OCI-LY7 (cell line): ENCODE measurements around the gene PDZK1. TPM values are rescaled to one million over a fixed set of nuclear protein-coding genes. Genes with fewer than 3 reads are reported as not detected.

Source experiments
- BruUV-seq: library from RNA; stranded (reverse); fragments of 400-500 nt; replicated peaks from 2 replicates; lab custom pipeline; 2021; lab: Mats Ljungman, UMichigan
- CTCF ChIA-PET: fragments of 300-600 bp; sonication (Branson Sonifier 250); formaldehyde crosslinking; loops from one replicate; lab custom pipeline; 2022; ENCODE audit warnings: antibody characterized with exemption; ENCODE audit not compliant: unreplicated experiment; lab: Charles Lee
- POLR2A ChIA-PET: fragments of 300-600 bp; sonication (Branson Sonifier 250); formaldehyde crosslinking; loops from one replicate; lab custom pipeline; 2022; ENCODE audit warnings: antibody characterized with exemption; lab: Charles Lee
- DNase-seq: peaks from one replicate; pipeline ENCODE4 v3.0.0-alpha.2; 2015; ENCODE audit warnings: low spot score
- H2AFZ ChIP-seq: fragments of 200-600 bp; sonication (generic), shearing (Covaris generic); 2 replicates; pipeline ENCODE4 v1.6.1; 2014; ENCODE audit warnings: mild to moderate bottlenecking, antibody characterized with exemption, low read length, moderate library complexity
- H3K27ac ChIP-seq: fragments of 200-600 bp; sonication (generic); 2 replicates; pipeline ENCODE4 v1.5.1; 2014; ENCODE audit warnings: mixed run types, low read depth, mild to moderate bottlenecking, moderate library complexity, low read length, inconsistent platforms; ENCODE audit not compliant: poor library complexity, severe bottlenecking
- H3K36me3 ChIP-seq: fragments of 200-600 bp; sonication (generic); 2 replicates; pipeline ENCODE4 v1.6.1; 2014; ENCODE audit warnings: mild to moderate bottlenecking, antibody characterized with exemption, low read length, moderate library complexity, mixed read lengths; ENCODE audit not compliant: insufficient read depth
- H3K4me1 ChIP-seq: fragments of 200-600 bp; sonication (generic); 2 replicates; pipeline ENCODE4 v1.5.1; 2014; ENCODE audit warnings: mild to moderate bottlenecking, low read length; ENCODE audit not compliant: insufficient read depth, poor library complexity, severe bottlenecking
- H3K4me2 ChIP-seq: fragments of 200-600 bp; sonication (generic); 2 replicates; pipeline ENCODE4 v1.6.1; 2014; ENCODE audit warnings: mild to moderate bottlenecking, low read length
- H3K4me3 ChIP-seq: fragments of 200-600 bp; sonication (generic); 2 replicates; pipeline ENCODE4 v1.5.1; 2014; ENCODE audit warnings: mild to moderate bottlenecking, low read depth, low read length; ENCODE audit not compliant: poor library complexity, severe bottlenecking
- H3K79me2 ChIP-seq: fragments of 200-600 bp; sonication (generic); 2 replicates; pipeline ENCODE4 v1.6.1; 2016; ENCODE audit warnings: low read depth, mild to moderate bottlenecking, low read length, moderate library complexity, mixed read lengths; ENCODE audit not compliant: insufficient read depth
- H3K9me2 ChIP-seq: fragments of 200-600 bp; sonication (generic); 2 replicates; pipeline ENCODE4 v1.6.1; 2016; ENCODE audit warnings: mild to moderate bottlenecking, low read length, mixed read lengths; ENCODE audit not compliant: insufficient read depth
- H3K9me3 ChIP-seq: fragments of 200-600 bp; sonication (generic); 2 replicates; pipeline ENCODE4 v1.6.1; 2014; ENCODE audit warnings: mild to moderate bottlenecking, mixed run types, low read length, mixed read lengths
- H4K20me1 ChIP-seq: fragments of 200-600 bp; sonication (generic); 2 replicates; pipeline ENCODE4 v1.6.1; 2014; ENCODE audit warnings: mild to moderate bottlenecking, antibody characterized with exemption, low read length, moderate library complexity, mixed read lengths; ENCODE audit not compliant: insufficient read depth
- CTCF ChIP-seq: fragments of 200-600 bp; sonication (generic); conservative IDR thresholded peaks from 2 replicates; pipeline ENCODE4 v1.5.1; 2014; ENCODE audit warnings: mild to moderate bottlenecking, antibody characterized with exemption, low read length, moderate library complexity, mixed read lengths
- EZH2phosphoT487 ChIP-seq: fragments of 200-600 bp; sonication (generic); IDR thresholded peaks from 2 replicates; pipeline ENCODE4 v1.6.1; 2018; ENCODE audit warnings: low read depth, borderline replicate concordance, mild to moderate bottlenecking, mixed run types, antibody characterized with exemption, low read length, moderate library complexity, mixed read lengths
- intact Hi-C: fragments of 100-400 bp; cut with micrococcal nuclease; formaldehyde crosslinking; loops from one replicate; pipeline ENCODE4 v1.10.0; 2022; ENCODE audit not compliant: unreplicated experiment
- total RNA-seq, 2 experiments: library from RNA; depleted of rRNA in 1 of 2; stranded (reverse); fragments of >200 nt in 1 of 2; shearing (Covaris generic) in 1 of 2; gene quantifications; 2 replicates each; pipeline ENCODE4 v1.2.3, GENCODE V29; 2014 to 2022

Gene PDZK1
- total RNA-seq, 2 experiments from 2014 or later: 0.23 TPM; not detected in 1

DNA sequence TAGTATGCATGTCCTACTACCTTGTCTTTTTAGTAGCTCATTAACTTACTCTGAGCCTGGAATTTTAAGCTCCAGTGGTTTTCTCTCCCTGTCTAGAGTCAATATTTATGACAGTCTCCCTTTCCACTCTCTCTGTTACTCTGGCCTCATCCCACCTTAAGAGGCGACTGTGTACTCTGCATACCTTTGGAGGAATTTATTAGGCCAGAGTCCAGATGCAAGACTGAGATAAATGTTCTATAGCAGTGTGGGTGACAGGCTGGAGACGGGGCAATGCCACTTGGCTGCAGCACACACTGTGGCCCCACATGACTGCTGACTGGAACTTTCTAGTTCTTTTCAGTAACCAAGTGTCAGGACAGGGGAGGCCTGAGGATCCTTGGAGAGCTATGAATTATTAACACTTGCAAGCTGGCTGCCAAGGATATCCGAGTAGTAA lies 4.1 kb upstream of the PDZK1 start:
- H2AFZ ChIP-seq: no peak overlapping the region
- no peak overlapping the region for H3K27ac ChIP-seq
- no TSS peak for BruUV-seq
- no peaks in the 10 kb centered on the region for H3K79me2 ChIP-seq
- H3K9me3 ChIP-seq: no peaks in the 10 kb centered on the region
- ChIA-PET POLR2A (no interaction called here), CTCF (no interaction called here)
- TF ChIP-seq EZH2phosphoT487 (no peak), CTCF (no peak)
- no peak for DNase-seq
- intact Hi-C loops: no loop called here
- H3K36me3 ChIP-seq: no peaks in the 10 kb centered on the region
- no peak overlapping the region for H3K4me2 ChIP-seq
- H3K4me1 ChIP-seq: no peaks in the 10 kb centered on the region
- no peaks in the 10 kb centered on the region for H4K20me1 ChIP-seq
- H3K4me3 ChIP-seq: no peak overlapping the region
- no peaks in the 10 kb centered on the region for H3K9me2 ChIP-seq

- intact Hi-C loops: no loop called here
- ChIA-PET POLR2A (no interaction called here), CTCF (no interaction called here)
- Histone ChIP-seq H3K27ac (no peak overlapping the region), H3K4me3 (no peak overlapping the region), H3K9me3 (no peaks in the 10 kb centered on the region), H3K9me2 (no peaks in the 10 kb centered on the region), H2AFZ (no peak overlapping the region), H4K20me1 (no peaks in the 10 kb centered on the region), H3K79me2 (no peaks in the 10 kb centered on the region), H3K36me3 (no peaks in the 10 kb centered on the region), H3K4me1 (no peaks in the 10 kb centered on the region), H3K4me2 (no peak overlapping the region)
- no peak for DNase-seq
- BruUV-seq: no TSS peak
- no peak for TF ChIP-seq CTCF
- no peak for TF ChIP-seq EZH2phosphoT487
Measured at GRCh38 chr1:145710291-145711027, 3.3 kb upstream of the PDZK1 start.

GRCh38 chr1:145708063-145708462 lies 895 bp upstream of the PDZK1 start:
- intact Hi-C loops: no loop called here
- Histone ChIP-seq H3K4me1 (no peaks in the 10 kb centered on the region), H3K36me3 (no peaks in the 10 kb centered on the region), H3K9me2 (no peaks in the 10 kb centered on the region), H3K4me2 (no peak overlapping the region), H3K79me2 (no peaks in the 10 kb centered on the region), H2AFZ (no peak overlapping the region), H3K27ac (no peak overlapping the region), H4K20me1 (no peaks in the 10 kb centered on the region), H3K9me3 (no peaks in the 10 kb centered on the region), H3K4me3 (no peak overlapping the region)
- POLR2A ChIA-PET: no interaction called here
- DNase-seq: no peak
- no TSS peak for BruUV-seq
- TF ChIP-seq CTCF (no peak), EZH2phosphoT487 (no peak)
- CTCF ChIA-PET: no interaction called here
